Suprapubic skin (tissue), 4 donors: ENCODE measurements around the gene PUS7.
"Not testable (repeated sequence)": the region's sequence is repeated elsewhere in the genome, so short reads cannot be mapped to it uniquely, and the experiment has no call there.

ENCODE experiments used
- CTCF ChIP-seq, 2 donors: fragments of 200-600 bp in 1 of 2; fragments of 450-650 bp in 1 of 2; sonication (generic) in 1 of 2; IDR thresholded peaks; one replicate each; pipeline ENCODE4 v1.5.1; 2016 to 2019; ENCODE audit warnings: antibody characterized with exemption in 2 of 2, mild to moderate bottlenecking in 1 of 2, moderate library complexity in 1 of 2
- EP300 ChIP-seq: sonication (generic); formaldehyde crosslinking; IDR thresholded peaks from one replicate; pipeline ENCODE4 v1.6.1; 2017; ENCODE audit warnings: antibody characterized with exemption
- POLR2AphosphoS5 ChIP-seq, 3 donors: sonication (generic); formaldehyde crosslinking; IDR thresholded peaks; one replicate each; pipeline ENCODE4 v1.6.1; 2017; ENCODE audit warnings: antibody characterized with exemption in 3 of 3

GRCh38 chr7:105437356-105437755, 84.7 kb downstream of the PUS7 start:
- not testable (repeated sequence) for TF ChIP-seq CTCF (IDR thresholded peaks at IDR 0.05); EP300; POLR2AphosphoS5 (IDR thresholded peaks at IDR 0.05)
